ENCODE measurements around the gene CATSPERB.

DNA sequence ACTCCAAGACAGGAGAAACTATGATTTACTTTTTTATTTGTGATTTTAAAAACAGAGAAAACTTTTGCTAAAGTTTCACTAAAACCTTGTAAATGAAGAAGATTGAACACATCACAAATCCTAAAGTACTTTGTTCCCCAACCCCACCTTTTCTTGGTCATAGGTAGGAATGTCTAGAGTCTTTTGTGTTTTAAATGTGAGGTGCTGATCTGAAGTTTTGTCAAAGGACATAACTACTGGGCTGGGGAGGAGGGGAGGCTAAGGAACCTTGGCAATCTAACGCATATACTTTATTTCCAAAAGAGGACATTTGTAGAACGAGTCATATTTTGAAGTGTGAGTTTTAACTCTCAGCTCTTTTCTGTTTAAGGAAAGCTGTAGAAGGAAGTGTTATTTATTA, 37.2 kb downstream of the CATSPERB start:
- TF ChIP-seq, protein P1, sequence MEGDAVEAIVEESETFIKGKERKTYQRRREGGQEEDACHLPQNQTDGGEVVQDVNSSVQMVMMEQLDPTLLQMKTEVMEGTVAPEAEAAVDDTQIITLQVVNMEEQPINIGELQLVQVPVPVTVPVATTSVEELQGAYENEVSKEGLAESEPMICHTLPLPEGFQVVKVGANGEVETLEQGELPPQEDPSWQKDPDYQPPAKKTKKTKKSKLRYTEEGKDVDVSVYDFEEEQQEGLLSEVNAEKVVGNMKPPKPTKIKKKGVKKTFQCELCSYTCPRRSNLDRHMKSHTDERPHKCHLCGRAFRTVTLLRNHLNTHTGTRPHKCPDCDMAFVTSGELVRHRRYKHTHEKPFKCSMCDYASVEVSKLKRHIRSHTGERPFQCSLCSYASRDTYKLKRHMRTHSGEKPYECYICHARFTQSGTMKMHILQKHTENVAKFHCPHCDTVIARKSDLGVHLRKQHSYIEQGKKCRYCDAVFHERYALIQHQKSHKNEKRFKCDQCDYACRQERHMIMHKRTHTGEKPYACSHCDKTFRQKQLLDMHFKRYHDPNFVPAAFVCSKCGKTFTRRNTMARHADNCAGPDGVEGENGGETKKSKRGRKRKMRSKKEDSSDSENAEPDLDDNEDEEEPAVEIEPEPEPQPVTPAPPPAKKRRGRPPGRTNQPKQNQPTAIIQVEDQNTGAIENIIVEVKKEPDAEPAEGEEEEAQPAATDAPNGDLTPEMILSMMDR (conservative IDR thresholded peaks at IDR 0.05 in 1 of 2, IDR thresholded peaks at IDR 0.05 in 1 of 2; ENCODE audit: extremely low read depth in 1 of 2, insufficient read depth in 1 of 2, low read depth in 1 of 2, low read length in 2 of 2): no peak
- no peak for TF ChIP-seq EZH2 (IDR thresholded peaks at IDR 0.05; ENCODE audit: borderline replicate concordance, low read length)

Measured in mammary epithelial cell (primary cell).